GM23248 (cell line): ENCODE results near the gene IL5. TPM values are rescaled to one million over a fixed set of nuclear protein-coding genes. Genes with fewer than 3 reads are reported as not detected.

Experiments
- DNase-seq: peaks from one replicate; pipeline ENCODE4 v3.0.0-alpha.2; 2015
- H2AFZ ChIP-seq: fragments of 200-600 bp; sonication (generic); 2 replicates; pipeline ENCODE4 v1.6.1; 2016; ENCODE audit warnings: antibody characterized with exemption
- H3F3A ChIP-seq: fragments of 200-600 bp; sonication (generic); 2 replicates; pipeline ENCODE4 v1.6.1; 2016; ENCODE audit warnings: mild to moderate bottlenecking, antibody characterized with exemption, mixed run types; ENCODE audit not compliant: insufficient read depth
- H3K27ac ChIP-seq: fragments of 200-600 bp; sonication (generic); 2 replicates; pipeline ENCODE4 v1.5.1; 2016; ENCODE audit warnings: mild to moderate bottlenecking
- H3K27me3 ChIP-seq: fragments of 200-600 bp; sonication (generic); replicated peaks from 2 replicates; pipeline ENCODE4 v1.6.1; 2016; ENCODE audit warnings: mild to moderate bottlenecking; ENCODE audit not compliant: insufficient read depth
- H3K36me3 ChIP-seq: fragments of 200-600 bp; sonication (generic); 2 replicates; pipeline ENCODE4 v1.6.1; 2016; ENCODE audit warnings: low read depth, mild to moderate bottlenecking
- H3K4me1 ChIP-seq: fragments of 200-600 bp; sonication (generic); 2 replicates; pipeline ENCODE4 v1.6.1; 2016; ENCODE audit warnings: mild to moderate bottlenecking; ENCODE audit not compliant: insufficient read depth
- H3K4me2 ChIP-seq: fragments of 200-600 bp; sonication (generic); one replicate; pipeline ENCODE4 v1.6.1; 2016; ENCODE audit warnings: mild to moderate bottlenecking; ENCODE audit not compliant: unreplicated experiment
- H3K4me3 ChIP-seq: fragments of 200-600 bp; sonication (generic); 2 replicates; pipeline ENCODE4 v1.5.1; 2016; ENCODE audit warnings: mild to moderate bottlenecking
- H3K79me2 ChIP-seq: fragments of 200-600 bp; sonication (generic); 2 replicates; pipeline ENCODE4 v1.6.1; 2016; ENCODE audit warnings: mild to moderate bottlenecking; ENCODE audit not compliant: insufficient read depth
- H3K9ac ChIP-seq: fragments of 200-600 bp; sonication (generic); 2 replicates; pipeline ENCODE4 v1.6.1; 2016; ENCODE audit warnings: mild to moderate bottlenecking
- H3K9me2 ChIP-seq: fragments of 200-600 bp; sonication (generic); 2 replicates; pipeline ENCODE4 v1.6.1; 2016; ENCODE audit warnings: mixed run types, mild to moderate bottlenecking, moderate library complexity; ENCODE audit not compliant: insufficient read depth
- H3K9me3 ChIP-seq: fragments of 200-600 bp; sonication (generic); one replicate; pipeline ENCODE4 v1.6.1; 2017; ENCODE audit warnings: low read depth
- H4K20me1 ChIP-seq: fragments of 200-600 bp; sonication (generic); 2 replicates; pipeline ENCODE4 v1.6.0; 2016; ENCODE audit not compliant: insufficient read depth
- EZH2 ChIP-seq: fragments of 200-600 bp; sonication (generic); IDR thresholded peaks from 2 replicates; pipeline ENCODE4 v1.6.1; 2018; ENCODE audit warnings: antibody characterized with exemption, mild to moderate bottlenecking; ENCODE audit not compliant: insufficient read depth, poor library complexity, severe bottlenecking
- EZH2phosphoT487 ChIP-seq: fragments of 200-600 bp; sonication (generic); IDR thresholded peaks from 2 replicates; pipeline ENCODE4 v1.6.1; 2018; ENCODE audit warnings: antibody characterized with exemption, moderate library complexity, mild to moderate bottlenecking, low read depth; ENCODE audit not compliant: insufficient read depth
- WGBS, 2 experiments: methylation state at CpG; one replicate each; pipeline ENCODE4 v1.1.6; 2015 to 2017; ENCODE audit warnings: low lambda C conversion rate in 2 of 2, low coverage in 1 of 2; ENCODE audit errors: missing lambda C conversion rate in 2 of 2; 5-methylcytosine and 5-hydroxymethylcytosine counted together
- in situ Hi-C: fragments of 300-500 bp; cut with MboI; formaldehyde crosslinking; loops from 2 replicates; pipeline ENCODE4 v1.15.0; 2020
- polyA plus RNA-seq: library from polyadenylated mRNA; unstranded; fragments of >200 nt; fragmentation: Nextera tagmentation; extraction: Ambion mirVana; gene quantifications from 2 replicates; pipeline ENCODE4 v1.2.1, GENCODE V29; 2016
- total RNA-seq: library from RNA; depleted of rRNA; stranded (reverse); fragments of >200 nt; shearing (Covaris generic); gene quantifications from 2 replicates; pipeline ENCODE4 v1.2.3, GENCODE V29; 2014; rRNA removed

The IL5 gene
- total and polyA plus RNA-seq, 2 experiments from 2014 or later, result not detected

DNA sequence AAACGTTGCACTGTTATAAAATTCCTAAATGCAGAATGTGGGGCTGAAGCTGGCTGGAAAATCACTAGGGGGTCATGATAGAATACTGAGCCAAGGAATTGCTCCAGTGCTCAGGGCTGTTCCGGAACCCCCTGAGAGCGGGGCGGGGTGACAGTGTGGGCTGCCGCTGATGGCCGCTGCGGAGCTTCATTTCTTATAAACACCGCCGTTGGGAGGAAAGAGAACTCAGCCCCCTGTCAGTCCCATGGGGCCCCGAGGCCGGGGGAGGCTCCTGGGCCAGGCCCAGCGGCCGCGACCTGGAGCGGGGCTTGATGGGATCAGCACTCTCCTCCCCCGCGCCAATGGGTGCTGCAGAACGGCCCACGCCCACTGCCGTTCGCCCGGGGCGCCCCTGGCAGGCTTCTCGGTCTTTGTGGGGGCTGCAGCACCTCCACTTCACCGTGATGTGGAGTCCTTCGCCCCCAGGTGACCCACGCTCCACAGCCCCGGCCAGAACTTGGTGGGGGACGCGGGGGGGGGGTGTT lies 47.6 kb downstream of the IL5 start:
- Histone ChIP-seq H3K4me2 (peak overlapping the region; percentile 84), H3K9me3 (no peaks in the 10 kb centered on the region), H3K79me2 (no peaks in the 10 kb centered on the region), H3K4me1 (peaks cover 25% of the 10 kb centered on the region), H3K4me3 (peak overlapping the region; percentile 85), H3K27ac (peak overlapping the region; percentile 82), H3F3A (peaks cover 22% of the 10 kb centered on the region), H3K36me3 (no peaks in the 10 kb centered on the region), H4K20me1 (no peaks in the 10 kb centered on the region), H3K27me3 (no peaks in the 10 kb centered on the region), H3K9ac (peak overlapping the region; percentile 90), H2AFZ (peak overlapping the region; percentile 86), H3K9me2 (no peaks in the 10 kb centered on the region)
- no peak for TF ChIP-seq EZH2phosphoT487
- TF ChIP-seq EZH2, result no peak
- peak; percentile 95 for DNase-seq
- in situ Hi-C loops, result no loop called here
- 0 to 2% methylated on average over 27 to 29 of the region's 30 CpGs for WGBS, 2 experiments

DNA sequence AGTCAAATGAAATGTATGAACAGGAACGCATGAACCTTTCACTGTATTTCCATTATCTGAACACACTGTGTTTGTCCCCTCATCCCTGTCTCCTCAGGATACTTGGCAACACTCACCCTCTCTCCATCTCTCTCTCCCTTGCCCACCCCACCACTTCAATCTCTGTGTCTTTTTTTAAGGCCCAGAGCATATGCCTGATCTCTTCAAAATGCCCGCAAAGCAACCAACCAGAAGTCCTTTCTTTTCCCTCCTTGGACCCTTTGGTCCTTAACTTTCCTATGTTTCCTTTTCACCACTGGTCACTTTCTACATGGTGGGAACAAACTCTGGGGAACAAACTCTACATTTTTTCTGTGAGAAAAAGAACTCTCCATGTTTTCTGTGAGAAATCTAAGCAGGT lies 49.5 kb downstream of the IL5 start:
- peaks cover 16% of the 10 kb centered on the region for H3F3A ChIP-seq
- H3K9me2 ChIP-seq, result no peaks in the 10 kb centered on the region
- H3K27me3 ChIP-seq, result no peaks in the 10 kb centered on the region
- WGBS, 2 experiments, result 78 to 96% methylated on average over 2 of the region's 2 CpGs
- H3K27ac ChIP-seq, result no peak overlapping the region
- H3K4me2 ChIP-seq, result no peak overlapping the region
- H3K9ac ChIP-seq, result no peak overlapping the region
- H4K20me1 ChIP-seq, result peaks cover 4% of the 10 kb centered on the region; the same call in 1 of the 2 replicates
- in situ Hi-C loops, result no loop called here
- no peak overlapping the region for H3K4me3 ChIP-seq
- no peak overlapping the region for H2AFZ ChIP-seq
- H3K36me3 ChIP-seq, result 0 out of 2 replicates have a peak, but pooled peaks cover under 1% of the 10 kb centered on the region
- no peak for TF ChIP-seq EZH2phosphoT487
- TF ChIP-seq EZH2, result no peak
- no peaks in the 10 kb centered on the region for H3K9me3 ChIP-seq
- peaks cover 13% of the 10 kb centered on the region for H3K79me2 ChIP-seq
- no peak for DNase-seq
- peaks cover 25% of the 10 kb centered on the region for H3K4me1 ChIP-seq

DNA sequence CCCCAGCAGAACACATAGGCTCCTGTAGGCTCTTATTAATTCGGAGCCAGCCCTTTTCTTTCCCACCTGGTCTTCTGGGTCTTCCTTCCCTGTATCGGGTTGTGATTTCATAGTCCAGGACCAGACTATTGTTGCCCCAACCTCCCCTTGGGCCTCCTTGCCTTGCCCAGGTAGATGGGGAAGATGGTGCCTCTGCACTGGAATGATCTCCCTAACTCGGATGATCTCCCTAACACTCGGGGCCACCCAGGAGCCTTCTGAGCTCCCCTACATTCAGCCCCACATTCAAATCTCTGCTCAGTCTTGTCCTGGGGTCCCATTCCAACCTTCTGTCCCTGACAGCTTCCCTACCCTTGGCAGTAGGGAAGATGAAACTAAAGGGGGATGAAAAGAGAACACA lies 50.1 kb downstream of the IL5 start:
- no peak overlapping the region for H3K4me3 ChIP-seq
- H3K9me2 ChIP-seq, result no peaks in the 10 kb centered on the region
- H3K79me2 ChIP-seq, result peaks cover 18% of the 10 kb centered on the region
- DNase-seq, result no peak
- H3K27me3 ChIP-seq, result no peaks in the 10 kb centered on the region
- 95 to 97% methylated on average over 4 of the region's 4 CpGs for WGBS, 2 experiments
- peaks cover 16% of the 10 kb centered on the region for H3F3A ChIP-seq
- in situ Hi-C loops, result no loop called here
- H3K36me3 ChIP-seq, result 0 out of 2 replicates have a peak, but pooled peaks cover 6% of the 10 kb centered on the region
- TF ChIP-seq EZH2phosphoT487, result no peak
- TF ChIP-seq EZH2, result no peak
- H4K20me1 ChIP-seq, result peaks cover 7% of the 10 kb centered on the region; the same call in 1 of the 2 replicates
- no peak overlapping the region for H2AFZ ChIP-seq
- no peak overlapping the region for H3K9ac ChIP-seq
- no peak overlapping the region for H3K4me2 ChIP-seq
- peaks cover 22% of the 10 kb centered on the region for H3K4me1 ChIP-seq
- no peaks in the 10 kb centered on the region for H3K9me3 ChIP-seq
- H3K27ac ChIP-seq, result no peak overlapping the region

DNA sequence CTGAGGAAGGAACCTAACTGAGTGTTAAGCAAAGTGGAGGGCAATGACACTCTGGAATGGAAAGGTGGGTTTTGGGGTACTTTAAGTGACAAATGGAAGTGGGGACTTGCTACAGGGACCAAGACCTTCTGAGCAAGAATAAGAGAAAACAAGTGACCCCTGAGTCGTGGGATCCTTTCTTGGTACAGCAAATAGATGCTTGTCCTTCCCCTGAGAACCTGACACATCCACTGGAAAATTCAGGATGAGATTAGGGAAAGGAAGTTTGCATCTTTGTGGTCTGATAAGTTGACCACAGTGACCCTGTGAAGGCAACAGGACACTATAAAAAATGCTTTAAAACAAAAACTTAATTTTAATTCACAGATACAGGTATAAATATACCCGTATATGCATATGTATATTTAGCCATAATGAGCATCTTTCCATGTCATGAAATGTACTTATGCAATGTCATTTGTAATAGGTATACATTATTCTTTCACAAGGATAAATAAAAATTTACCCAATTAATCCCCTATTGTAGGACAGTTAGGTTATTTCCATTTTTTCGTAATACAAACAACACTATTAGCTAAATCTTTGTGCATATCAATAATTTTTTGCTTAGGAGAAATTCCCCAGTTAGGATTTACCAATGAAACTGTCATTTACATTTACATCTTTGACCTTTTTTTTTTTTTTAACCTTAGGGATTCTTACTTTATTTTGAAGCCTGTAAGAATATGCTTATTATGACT lies 50.8 kb downstream of the IL5 start:
- H3K9me2 ChIP-seq, result no peaks in the 10 kb centered on the region
- H2AFZ ChIP-seq, result no peak overlapping the region
- no peak overlapping the region for H3K27ac ChIP-seq
- DNase-seq, result no peak
- H3K4me1 ChIP-seq, result peaks cover 15% of the 10 kb centered on the region
- peaks cover 12% of the 10 kb centered on the region for H3F3A ChIP-seq
- no peaks in the 10 kb centered on the region for H3K27me3 ChIP-seq
- peaks cover 25% of the 10 kb centered on the region for H3K79me2 ChIP-seq
- no peak overlapping the region for H3K9ac ChIP-seq
- no peak overlapping the region for H3K4me2 ChIP-seq
- 60 to 71% methylated on average over 3 of the region's 3 CpGs for WGBS, 2 experiments
- in situ Hi-C loops, result no loop called here
- TF ChIP-seq EZH2phosphoT487, result no peak
- TF ChIP-seq EZH2, result no peak
- H4K20me1 ChIP-seq, result peaks cover 7% of the 10 kb centered on the region; the same call in 1 of the 2 replicates
- H3K36me3 ChIP-seq, result peaks cover 6% of the 10 kb centered on the region; the same call in 1 of the 2 replicates
- H3K4me3 ChIP-seq, result no peak overlapping the region
- H3K9me3 ChIP-seq, result no peaks in the 10 kb centered on the region

Other genes with a start within 250 kb of the IL5 start
- gene SLC22A4, start 249.1 kb downstream of the IL5 start, total RNA-seq, result 26.0 and 26.3 TPM in 2 replicates
- gene SLC22A4, start 249.1 kb downstream of the IL5 start, polyA plus RNA-seq, result 24.0 and 26.1 TPM in 2 replicates
- gene SLC22A5, start 173.8 kb downstream of the IL5 start, total RNA-seq, result 1.9 and 3.0 TPM in 2 replicates
- 1.7 and 2.4 TPM in 2 replicates for gene SLC22A5, start 173.8 kb downstream of the IL5 start, polyA plus RNA-seq
- 6.2 and 10.4 TPM in 2 replicates for gene IRF1, start 52.7 kb downstream of the IL5 start, total RNA-seq
- 21.7 and 22.2 TPM in 2 replicates for gene IRF1, start 52.7 kb downstream of the IL5 start, polyA plus RNA-seq
- gene RAD50, start 13.5 kb upstream of the IL5 start, total RNA-seq, result 17.7 and 21.5 TPM in 2 replicates
- 40.9 and 44.0 TPM in 2 replicates for gene RAD50, start 13.5 kb upstream of the IL5 start, polyA plus RNA-seq
- gene IL13, start 114.7 kb upstream of the IL5 start, total RNA-seq, result not detected in 2 replicates
- not detected in 2 replicates for gene IL13, start 114.7 kb upstream of the IL5 start, polyA plus RNA-seq
- gene IL4, start 130.5 kb upstream of the IL5 start, total RNA-seq, result not detected in 2 replicates
- 0.34 TPM in 1 of 2 replicates, not detected in the other for gene IL4, start 130.5 kb upstream of the IL5 start, polyA plus RNA-seq
- gene KIF3A, start 194.0 kb upstream of the IL5 start, total RNA-seq, result 6.8 TPM in 2 replicates
- 13.9 and 18.8 TPM in 2 replicates for gene KIF3A, start 194.0 kb upstream of the IL5 start, polyA plus RNA-seq
- gene CCNI2, start 203.9 kb upstream of the IL5 start, total RNA-seq, result not detected in 2 replicates
- gene CCNI2, start 203.9 kb upstream of the IL5 start, polyA plus RNA-seq, result 0.51 and 0.73 TPM in 2 replicates
- 36.5 and 41.9 TPM in 2 replicates for gene SEPTIN8, start 233.7 kb upstream of the IL5 start, total RNA-seq
- gene SEPTIN8, start 233.7 kb upstream of the IL5 start, polyA plus RNA-seq, result 26.9 and 28.8 TPM in 2 replicates